GM19193 (cell line): ENCODE data around the gene LRMDA.

ENCODE experiments used
- POLR2A ChIP-seq: IDR thresholded peaks from 4 replicates; pipeline ENCODE4 v1.6.1; 2011; ENCODE audit not compliant: insufficient read depth, insufficient read length; ENCODE audit errors: extremely low read depth

LRMDA gene

GRCh38 chr10:75443362-75443761 lies 11.9 kb downstream of the LRMDA start:
- TF ChIP-seq POLR2A, result no peak

GRCh38 chr10:75444781-75445386 lies 13.5 kb downstream of the LRMDA start:
- TF ChIP-seq POLR2A, result no peak

- TF ChIP-seq POLR2A, result no peak
Measured at GRCh38 chr10:75446508-75446907, 15.1 kb downstream of the LRMDA start.

GRCh38 chr10:75448166-75448565 lies 16.7 kb downstream of the LRMDA start:
- no peak for TF ChIP-seq POLR2A

- no peak for TF ChIP-seq POLR2A
Measured at GRCh38 chr10:75449382-75450074, 18.1 kb downstream of the LRMDA start.

GRCh38 chr10:75450075-75450445 lies 18.6 kb downstream of the LRMDA start:
- no peak for TF ChIP-seq POLR2A

- no peak for TF ChIP-seq POLR2A
Measured at GRCh38 chr10:75450644-75451640, 19.5 kb downstream of the LRMDA start.

- TF ChIP-seq POLR2A, result no peak
Measured at GRCh38 chr10:75451831-75452230, 20.4 kb downstream of the LRMDA start.

- no peak for TF ChIP-seq POLR2A
Measured at GRCh38 chr10:75452997-75453396, 21.6 kb downstream of the LRMDA start.

- TF ChIP-seq POLR2A, result no peak
Measured at GRCh38 chr10:75456122-75456521, 24.7 kb downstream of the LRMDA start.

- no peak for TF ChIP-seq POLR2A
Measured at GRCh38 chr10:75460059-75460458, 28.6 kb downstream of the LRMDA start.

- no peak for TF ChIP-seq POLR2A
Measured at GRCh38 chr10:75461672-75462649, 30.5 kb downstream of the LRMDA start.

GRCh38 chr10:75462865-75463264 lies 31.4 kb downstream of the LRMDA start:
- no peak for TF ChIP-seq POLR2A
